HG02623 (cell line): ENCODE measurements around the gene HPN.
"Not testable (repeated sequence)": the region's sequence is repeated elsewhere in the genome, so short reads cannot be mapped to it uniquely, and the experiment has no call there.

Source experiments
- ATAC-seq: cut with Tn5 transposase; IDR thresholded peaks from one replicate; pipeline ENCODE4 v1.9.1; 2021; ENCODE audit warnings: moderate library complexity; ENCODE audit not compliant: unreplicated experiment

Gene HPN

DNA sequence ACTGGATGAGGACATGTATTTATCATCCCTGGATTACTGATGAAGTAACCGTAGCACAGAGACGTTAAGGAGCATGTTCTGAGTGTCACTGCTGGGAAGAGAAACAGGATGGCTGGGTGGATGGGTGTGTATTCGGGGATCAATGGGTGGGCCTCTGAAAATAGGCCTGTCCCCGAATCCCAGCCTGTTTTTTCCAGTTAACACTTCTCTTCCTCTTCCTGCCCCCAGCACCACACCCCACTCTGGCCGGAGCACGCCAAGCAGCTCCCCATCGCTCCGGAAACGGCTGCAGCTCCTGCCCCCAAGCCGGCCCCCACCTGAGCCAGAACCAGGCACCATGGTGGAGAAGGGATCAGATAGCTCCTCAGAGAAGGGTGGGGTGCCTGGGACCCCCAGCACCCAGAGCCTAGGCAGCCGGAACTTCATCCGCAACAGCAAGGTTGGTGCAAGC, 32.6 kb upstream of the HPN start:
- ATAC-seq: no peak

DNA sequence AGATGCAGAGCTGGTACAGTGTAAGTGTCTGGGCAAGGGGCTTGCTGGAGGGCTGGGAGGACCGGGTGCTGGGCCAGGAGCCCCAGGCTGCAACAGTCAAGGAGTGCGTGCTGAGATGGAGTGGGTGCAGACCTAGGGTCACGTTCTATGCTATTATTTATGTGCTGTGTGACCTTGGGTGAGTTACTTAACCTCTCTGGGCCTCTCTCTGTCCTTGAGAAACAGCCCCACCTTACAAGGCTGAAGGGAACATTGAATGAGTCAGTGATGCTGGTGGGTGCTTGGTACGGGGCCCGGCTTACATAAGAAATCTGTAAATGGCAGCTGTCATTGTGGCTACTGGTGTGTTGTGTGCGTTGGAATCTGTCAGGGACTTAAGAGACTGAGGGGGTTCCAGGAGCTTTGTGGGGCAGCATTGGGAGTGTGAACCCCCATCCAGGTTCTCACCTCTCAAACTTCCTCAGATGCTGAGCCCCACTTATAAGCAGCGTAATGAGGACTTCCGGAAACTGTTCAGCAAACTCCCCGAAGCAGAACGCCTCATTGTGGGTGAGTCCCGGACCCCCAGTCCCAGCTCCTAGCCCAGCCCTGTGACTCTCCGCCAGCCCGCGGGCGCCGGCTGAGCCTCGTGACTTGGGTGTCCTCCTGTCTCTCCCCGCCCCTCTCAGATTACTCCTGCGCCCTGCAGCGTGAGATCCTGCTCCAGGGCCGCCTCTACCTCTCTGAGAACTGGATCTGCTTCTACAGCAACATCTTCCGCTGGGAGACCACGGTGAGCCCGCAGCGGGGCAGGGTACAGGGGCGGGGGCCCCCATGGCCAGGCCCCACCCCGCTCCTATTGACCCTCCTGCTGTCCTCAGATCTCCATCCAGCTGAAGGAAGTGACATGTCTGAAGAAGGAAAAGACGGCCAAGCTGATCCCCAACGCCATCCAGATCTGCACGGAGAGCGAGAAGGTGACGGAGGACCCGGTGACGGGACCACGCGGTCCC, 31.8 kb upstream of the HPN start:
- ATAC-seq: no peak

DNA sequence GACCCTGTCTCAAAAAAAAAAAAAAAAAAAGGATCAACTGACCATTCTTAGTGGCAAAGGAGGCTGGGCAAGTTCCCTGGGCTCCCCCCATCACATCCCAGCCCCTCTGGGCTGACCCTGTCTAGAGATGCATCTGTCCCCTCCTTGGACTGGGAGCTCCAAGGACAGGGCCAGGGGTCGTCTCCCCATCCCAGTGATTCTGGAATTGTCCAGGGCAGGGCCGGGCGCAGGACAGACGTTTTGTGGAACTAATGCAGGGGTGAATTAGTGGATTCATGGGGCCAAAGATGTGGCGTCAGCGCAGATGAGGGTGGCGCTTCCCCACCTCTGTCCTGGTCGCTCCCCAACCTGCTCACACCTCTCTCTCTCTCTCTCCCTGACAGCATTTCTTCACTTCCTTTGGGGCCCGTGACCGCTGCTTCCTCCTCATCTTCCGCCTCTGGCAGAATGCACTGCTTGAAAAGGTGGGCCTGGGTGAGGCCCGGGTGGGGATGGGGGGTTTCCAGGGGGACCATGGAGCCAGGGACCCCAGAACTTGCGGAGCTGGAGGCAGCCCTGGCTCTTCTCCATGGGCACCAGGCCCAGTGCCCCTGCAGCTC, 30.3 kb upstream of the HPN start:
- ATAC-seq: no peak

GRCh38 chr19:35011737-35012682, 29.5 kb upstream of the HPN start:
- no peak for ATAC-seq

DNA sequence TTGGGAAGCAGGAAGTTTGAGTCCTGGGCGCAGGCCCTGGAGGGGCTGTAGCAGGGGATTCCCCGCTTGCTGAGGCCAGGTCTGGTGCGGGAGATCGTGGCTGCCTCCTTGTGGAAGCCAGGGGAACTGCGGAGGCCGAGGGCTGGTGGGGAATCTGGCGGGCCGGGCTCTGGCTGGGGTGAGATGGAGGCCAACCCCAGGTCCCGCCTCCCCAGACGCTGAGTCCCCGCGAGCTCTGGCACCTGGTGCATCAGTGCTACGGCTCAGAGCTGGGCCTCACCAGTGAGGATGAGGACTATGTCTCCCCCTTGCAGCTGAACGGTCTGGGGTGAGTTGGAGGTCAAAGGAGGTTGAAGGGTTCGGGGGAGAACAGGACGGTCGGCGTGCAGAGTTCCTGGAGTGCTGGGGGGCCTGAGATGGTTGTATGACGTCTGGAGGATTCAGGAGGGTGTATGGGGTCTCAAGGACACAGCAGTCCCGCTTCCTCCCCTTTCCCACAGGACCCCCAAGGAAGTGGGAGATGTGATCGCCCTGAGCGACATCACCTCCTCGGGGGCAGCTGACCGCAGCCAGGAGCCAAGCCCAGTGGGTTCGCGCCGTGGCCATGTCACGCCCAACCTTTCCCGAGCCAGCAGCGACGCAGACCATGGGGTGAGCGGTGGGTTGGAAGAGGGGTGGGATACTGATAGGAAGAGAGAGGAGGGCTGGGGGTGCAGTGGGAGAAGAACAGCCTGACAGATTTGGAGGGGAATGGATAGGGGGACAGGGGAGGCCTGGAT, 28.3 kb upstream of the HPN start:
- ATAC-seq: no peak

GRCh38 chr19:35013820-35014754, 27.4 kb upstream of the HPN start:
- no peak for ATAC-seq

DNA sequence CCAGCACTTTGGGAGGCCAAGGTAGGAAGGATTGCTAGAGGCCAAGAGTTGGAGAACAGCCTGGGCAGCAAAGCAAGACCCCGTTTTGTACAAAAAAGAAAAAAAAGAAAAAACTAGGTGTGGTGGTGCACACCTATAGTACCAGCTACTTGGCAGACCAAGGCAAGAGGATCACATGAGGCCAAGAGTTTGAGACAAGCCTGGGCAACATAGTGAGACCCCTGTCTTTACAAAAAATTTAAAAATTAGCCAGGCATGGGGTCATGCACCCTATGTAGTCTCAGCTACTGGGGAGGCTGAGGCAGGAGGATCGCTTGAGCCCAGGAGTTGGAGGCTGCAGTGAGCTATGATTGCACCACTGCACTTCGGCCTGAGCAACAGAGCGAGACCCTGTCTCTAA, 26.7 kb upstream of the HPN start:
- ATAC-seq: not testable (repeated sequence)

DNA sequence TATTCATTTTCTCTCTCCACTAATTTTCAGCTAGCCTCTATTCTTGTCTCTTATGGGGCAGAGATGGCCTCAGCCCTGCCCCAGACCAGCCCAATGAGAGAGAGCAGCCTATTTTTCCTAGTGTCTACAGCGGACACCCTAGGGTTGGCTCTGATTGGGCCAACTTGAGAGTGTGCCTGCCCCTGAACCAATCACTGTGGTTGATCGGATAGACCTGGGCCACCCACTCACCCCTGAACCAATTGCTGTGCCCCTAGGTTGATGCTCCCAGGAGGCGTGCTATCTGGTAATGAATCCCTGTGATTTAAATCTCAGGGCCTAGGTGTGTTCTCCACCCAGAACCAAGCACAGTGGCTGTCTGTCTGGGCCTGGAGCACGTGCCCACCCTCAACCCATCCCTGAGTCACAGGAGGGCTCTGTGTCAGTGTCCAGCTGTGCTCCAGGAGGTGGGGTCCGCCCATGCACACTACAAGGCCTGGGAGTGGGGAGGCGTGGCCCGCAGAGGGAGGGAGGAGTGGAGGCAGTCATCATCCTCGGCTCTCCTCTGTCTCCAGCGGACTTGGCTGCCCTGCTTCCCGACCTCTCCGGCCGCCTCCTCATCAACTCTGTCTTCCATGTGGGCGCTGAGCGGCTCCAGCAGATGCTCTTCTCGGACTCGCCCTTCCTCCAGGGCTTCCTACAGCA, 26.1 kb upstream of the HPN start:
- no peak for ATAC-seq

- no peak for ATAC-seq
Observed at GRCh38 chr19:35015954-35016351, 25.6 kb upstream of the HPN start.

- ATAC-seq: no peak
Observed at GRCh38 chr19:35017507-35017906, 24.0 kb upstream of the HPN start.

GRCh38 chr19:35018379-35018778, 23.1 kb upstream of the HPN start:
- no peak for ATAC-seq

GRCh38 chr19:35019144-35019543, 22.4 kb upstream of the HPN start:
- ATAC-seq: no peak

GRCh38 chr19:35021016-35021415, 20.5 kb upstream of the HPN start:
- ATAC-seq: no peak

GRCh38 chr19:35021596-35021995, 19.9 kb upstream of the HPN start:
- ATAC-seq: no peak

DNA sequence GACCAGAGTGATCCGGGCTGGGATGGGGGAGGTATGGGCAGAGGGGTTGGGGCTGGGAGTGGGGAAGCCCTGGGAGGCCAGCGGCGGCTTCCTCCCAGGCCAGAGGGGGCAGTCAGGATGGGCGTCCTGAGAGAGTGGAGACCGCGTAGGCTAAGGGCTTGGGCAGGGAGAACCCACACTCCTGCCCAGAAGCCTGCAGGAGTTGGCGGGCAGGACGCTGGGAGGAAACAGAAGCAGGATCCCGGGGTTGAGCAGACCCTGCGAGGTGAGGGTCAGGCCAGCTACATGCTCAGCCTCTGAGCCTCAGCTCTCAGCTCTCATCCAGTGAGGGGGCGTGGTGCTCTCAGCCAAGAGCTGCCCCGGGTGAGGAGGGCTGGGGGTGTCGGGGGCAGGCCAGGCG, 19.1 kb upstream of the HPN start:
- ATAC-seq: no peak

GRCh38 chr19:35023428-35023827, 18.1 kb upstream of the HPN start:
- no peak for ATAC-seq

- no peak for ATAC-seq
Observed at GRCh38 chr19:35024095-35024494, 17.4 kb upstream of the HPN start.

DNA sequence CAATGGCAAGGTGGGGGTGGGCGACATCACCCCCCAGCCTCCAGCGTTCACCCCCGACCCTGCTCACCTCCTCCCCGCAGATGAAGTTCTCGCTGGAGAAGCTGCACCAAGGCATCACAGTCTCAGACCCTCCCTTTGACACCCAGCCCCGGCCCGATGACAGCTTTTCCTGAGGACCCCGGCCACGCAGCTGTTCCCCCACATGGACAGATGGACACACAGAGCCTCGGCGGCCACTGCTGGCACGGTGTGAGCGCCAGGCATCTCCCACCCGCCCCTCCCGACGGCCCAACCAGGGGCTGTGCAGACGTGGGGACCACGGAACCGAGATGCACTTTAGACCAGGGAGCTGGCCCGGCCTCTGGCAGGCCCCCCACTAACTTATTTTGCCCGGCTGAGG, 15.6 kb upstream of the HPN start:
- ATAC-seq: no peak

GRCh38 chr19:35026418-35026817, 15.1 kb upstream of the HPN start:
- ATAC-seq: no peak
